SK-N-SH (cell line): ENCODE data around the gene CTAGE8. TPM values are rescaled to one million over a fixed set of nuclear protein-coding genes. Genes with fewer than 3 reads are reported as not detected.
"Not testable (repeated sequence)": the region's sequence is repeated elsewhere in the genome, so short reads cannot be mapped to it uniquely, and the experiment has no call there.

Experiments
- CTCF ChIA-PET: fragments of 300-600, 350-600 bp; formaldehyde crosslinking; extraction: SDS; loops from one replicate; lab custom pipeline; 2021; lab: Yijun Ruan, JAX
- POLR2A ChIA-PET: fragments of 350-600 bp; sonication (Branson Sonifier 250); formaldehyde crosslinking; extraction: SDS; loops from one replicate; lab custom pipeline; 2020; ENCODE audit warnings: antibody characterized with exemption, inconsistent platforms; lab: Yijun Ruan, JAX
- DNase-seq: peaks from one replicate; pipeline ENCODE4 v3.0.0; 2012
- H2AFZ ChIP-seq: fragments of 200-600 bp; sonication (generic); 2 replicates; pipeline ENCODE4 v1.8.1; 2016; ENCODE audit warnings: antibody characterized with exemption, mild to moderate bottlenecking, low read depth
- H3F3A ChIP-seq: fragments of 200-600 bp; sonication (generic); replicated peaks from 2 replicates; pipeline ENCODE3; 2016; ENCODE audit warnings: antibody characterized with exemption, mild to moderate bottlenecking; ENCODE audit not compliant: insufficient read depth
- H3K27ac ChIP-seq, 2 experiments: fragments of 200-500 bp in 1 of 2; fragments of 200-600 bp in 1 of 2; sonication (Bioruptor generic) in 1 of 2; sonication (generic), shearing (Covaris generic) in 1 of 2; 2 replicates each; pipeline versions ENCODE4 v1.5.1 to v1.6.1; 2014 to 2016; ENCODE audit warnings: low read depth in 2 of 2, inconsistent platforms in 1 of 2, low read length in 1 of 2, mild to moderate bottlenecking in 1 of 2, mixed read lengths in 1 of 2
- H3K27me3 ChIP-seq: fragments of 200-600 bp; sonication (generic), shearing (Covaris generic); 2 replicates; pipeline ENCODE4 v1.6.1; 2016; ENCODE audit warnings: mixed run types; ENCODE audit not compliant: insufficient read depth
- H3K36me3 ChIP-seq, 2 experiments: fragments of 200-500 bp in 1 of 2; fragments of 200-600 bp in 1 of 2; sonication (Bioruptor generic) in 1 of 2; sonication (generic) in 1 of 2; replicated peaks in 1 of 2; 2 replicates each; pipeline versions ENCODE3 to v1.5.1; 2014 to 2016; ENCODE audit warnings: low read length in 1 of 2, mild to moderate bottlenecking in 1 of 2; ENCODE audit not compliant: insufficient read depth in 2 of 2, control insufficient read depth in 1 of 2
- H3K4me1 ChIP-seq, 2 experiments: fragments of 200-500 bp in 1 of 2; fragments of 200-600 bp in 1 of 2; sonication (Bioruptor generic) in 1 of 2; sonication (generic), shearing (Covaris generic) in 1 of 2; 2 replicates each; pipeline versions ENCODE4 v1.5.1 to v1.6.1; 2014 to 2016; ENCODE audit warnings: low read depth in 1 of 2, low read length in 1 of 2, mixed run types in 1 of 2; ENCODE audit not compliant: insufficient read depth in 2 of 2, control insufficient read depth in 1 of 2
- H3K4me2 ChIP-seq: fragments of 200-600 bp; sonication (generic), shearing (Covaris generic); 2 replicates; pipeline ENCODE4 v1.6.1; 2017; ENCODE audit warnings: mixed run types
- H3K4me3 ChIP-seq, 2 experiments: fragments of 200-500 bp in 1 of 2; fragments of 200-600 bp in 1 of 2; sonication (Bioruptor generic) in 1 of 2; sonication (generic), shearing (Covaris generic) in 1 of 2; 2 replicates each; pipeline versions ENCODE4 v1.5.1 to v1.8.1; 2014 to 2016; ENCODE audit warnings: low read depth in 2 of 2, inconsistent platforms in 1 of 2, low read length in 1 of 2, mild to moderate bottlenecking in 1 of 2, mixed read lengths in 1 of 2, moderate library complexity in 1 of 2
- H3K79me2 ChIP-seq: fragments of 200-600 bp; sonication (generic); 2 replicates; pipeline ENCODE4 v1.8.1; 2017; ENCODE audit warnings: mild to moderate bottlenecking; ENCODE audit not compliant: insufficient read depth
- H3K9ac ChIP-seq: fragments of 200-600 bp; sonication (generic); 2 replicates; pipeline ENCODE4 v1.6.1; 2017; ENCODE audit warnings: mixed run types
- H3K9me2 ChIP-seq: fragments of 200-600 bp; sonication (generic); 2 replicates; pipeline ENCODE4 v1.6.1; 2017; ENCODE audit warnings: mixed run types
- H3K9me3 ChIP-seq: fragments of 200-600 bp; sonication (generic); 2 replicates; pipeline ENCODE4 v1.6.1; 2017; ENCODE audit warnings: mixed run types, mild to moderate bottlenecking, moderate library complexity
- H4K20me1 ChIP-seq: fragments of 200-600 bp; sonication (generic); 2 replicates; pipeline ENCODE4 v1.6.1; 2017; ENCODE audit warnings: mild to moderate bottlenecking, mixed run types; ENCODE audit not compliant: insufficient read depth
- WGBS: methylation state at CpG from one replicate; pipeline ENCODE4 v1.1.6; 2017; ENCODE audit warnings: low lambda C conversion rate; 5-methylcytosine and 5-hydroxymethylcytosine counted together
- polyA plus RNA-seq, 3 experiments: library from polyadenylated mRNA; depleted of rRNA; stranded (reverse); fragments of >200 nt; gene quantifications; 2 replicates each; pipeline ENCODE4 v1.2.3, GENCODE V29; 2012

The CTAGE8 gene
- polyA plus RNA-seq, 1 of the 3 experiments (the other 2 are of a cell fraction): not detected

GRCh38 chr7:144303607-144304006 lies 34.5 kb upstream of the CTAGE8 start:
- WGBS: no CpG with 5 or more reads among the region's 5 CpGs
- DNase-seq, H3K79me2 ChIP-seq, POLR2A ChIA-PET, H3K9me2 ChIP-seq, H4K20me1 ChIP-seq, H3K27me3 ChIP-seq, H3K4me3 ChIP-seq, H3K4me2 ChIP-seq, H3K9me3 ChIP-seq, CTCF ChIA-PET, H3K27ac ChIP-seq, H3K36me3 ChIP-seq, H3K4me1 ChIP-seq, H2AFZ ChIP-seq, H3F3A ChIP-seq, H3K9ac ChIP-seq: not testable (repeated sequence)

DNA sequence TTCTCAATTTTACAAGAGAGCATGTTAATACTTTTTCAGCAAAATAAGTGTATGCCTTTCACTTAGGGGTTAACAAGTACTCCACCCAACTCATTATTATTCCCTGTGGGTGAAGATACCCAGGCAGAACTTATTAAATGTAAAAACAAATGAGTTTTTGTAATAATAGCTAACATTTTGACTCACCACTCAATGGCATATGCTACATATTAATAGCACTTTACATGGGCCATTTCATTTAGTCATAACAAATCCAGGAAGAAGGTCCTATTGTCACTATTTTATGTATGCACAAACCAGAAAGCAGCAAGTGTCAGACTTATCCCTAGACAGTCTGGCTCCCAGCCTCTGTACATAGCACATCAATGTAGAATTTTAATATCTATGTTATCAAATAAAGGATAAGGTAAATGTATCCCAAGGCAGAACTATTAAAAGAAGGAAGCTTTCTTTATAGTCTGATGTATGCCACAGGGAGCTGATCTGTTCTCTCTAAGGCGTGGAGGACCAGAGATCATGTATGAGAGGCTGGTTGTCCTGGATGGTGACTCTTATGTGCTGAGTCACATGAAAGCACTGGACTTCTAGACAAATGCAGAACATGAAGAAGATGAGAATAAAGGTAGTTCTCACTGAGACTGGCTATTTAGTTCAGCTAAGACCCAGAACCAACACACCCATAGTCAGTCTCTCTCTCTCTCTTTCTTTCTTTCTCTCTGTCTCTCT lies 33.7 kb upstream of the CTAGE8 start:
- WGBS: no CpG with 5 or more reads among the region's 1 CpG

DNA sequence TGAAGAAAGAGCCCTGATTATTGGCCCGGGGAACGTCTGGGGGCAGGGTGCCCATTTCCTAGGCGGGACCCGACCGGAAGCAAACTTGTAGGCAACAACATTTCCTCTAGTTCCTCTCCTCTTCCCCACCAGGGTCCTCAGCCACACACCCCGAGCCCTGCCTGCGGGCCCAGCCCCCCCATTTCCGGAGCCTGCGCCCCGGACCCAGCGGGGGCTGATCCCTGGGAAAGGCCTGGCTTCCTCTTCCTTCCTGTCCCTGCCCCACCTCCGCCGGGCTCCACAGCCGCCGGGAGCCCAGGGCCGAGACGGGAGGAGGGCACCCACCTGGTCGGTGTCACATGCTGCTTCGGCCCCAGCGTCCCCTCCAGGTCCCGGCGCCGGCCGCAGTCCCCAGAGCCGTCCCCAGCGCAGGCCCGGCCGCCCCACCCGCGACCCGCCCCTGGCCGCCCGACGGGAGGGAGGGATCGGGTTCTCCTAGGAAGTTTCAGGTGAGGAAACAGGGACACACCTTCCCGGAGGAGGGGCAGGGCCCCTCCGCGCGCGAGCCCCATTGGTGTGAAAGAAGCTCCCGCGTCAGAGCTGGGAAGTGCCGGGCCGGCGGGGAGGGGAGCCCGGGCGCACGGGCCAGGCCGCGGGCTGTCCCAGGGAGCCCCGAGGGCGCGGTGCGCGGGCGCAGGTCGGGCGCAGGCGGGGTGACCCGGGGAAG lies 24.9 kb upstream of the CTAGE8 start:
- WGBS: no CpG with 5 or more reads among the region's 60 CpGs
- H3K79me2 ChIP-seq: not testable (repeated sequence)

More for the DNA sequence above, 33.7 kb upstream of the CTAGE8 start:
- H3K4me3 ChIP-seq, H4K20me1 ChIP-seq, DNase-seq, H3K9me3 ChIP-seq, H3K9ac ChIP-seq, H3F3A ChIP-seq, H3K27me3 ChIP-seq, H2AFZ ChIP-seq, H3K4me2 ChIP-seq, CTCF ChIA-PET, H3K27ac ChIP-seq, H3K79me2 ChIP-seq, H3K36me3 ChIP-seq, H3K4me1 ChIP-seq, POLR2A ChIA-PET, H3K9me2 ChIP-seq: not testable (repeated sequence)

GRCh38 chr7:144292384-144293161 lies 23.5 kb upstream of the CTAGE8 start:
- 32% methylated on average over 2 of the region's 14 CpGs for WGBS
- POLR2A ChIA-PET: not testable (repeated sequence)

More for the DNA sequence above, 24.9 kb upstream of the CTAGE8 start:
- H3K9me2 ChIP-seq, H3K4me1 ChIP-seq, H3K27me3 ChIP-seq, CTCF ChIA-PET, POLR2A ChIA-PET, H3K9me3 ChIP-seq, H3K9ac ChIP-seq, H3K4me3 ChIP-seq, H3K36me3 ChIP-seq, H3K4me2 ChIP-seq, H4K20me1 ChIP-seq, H2AFZ ChIP-seq, DNase-seq, H3K27ac ChIP-seq, H3F3A ChIP-seq: not testable (repeated sequence)

DNA sequence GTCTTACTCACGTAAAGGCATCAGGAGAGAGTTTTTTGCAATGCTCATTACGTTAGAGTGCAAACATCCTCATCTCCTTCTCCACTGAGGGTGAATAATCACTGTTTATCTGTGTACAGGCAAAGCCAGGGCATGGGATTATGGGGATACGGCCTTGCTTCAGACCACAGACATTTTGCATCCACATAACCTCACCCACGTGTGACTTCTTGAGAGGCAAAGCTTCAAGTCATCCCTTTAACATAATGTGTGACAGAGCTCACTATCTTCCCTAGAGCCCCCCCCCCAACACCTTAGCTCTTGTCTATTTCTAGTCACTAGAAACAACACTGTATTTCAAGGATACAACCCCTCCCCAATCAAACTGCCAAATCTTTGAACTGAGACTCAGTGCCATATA lies 22.5 kb upstream of the CTAGE8 start:
- H3K36me3 ChIP-seq, H3K27ac ChIP-seq, H3K4me2 ChIP-seq, H2AFZ ChIP-seq, H3K9ac ChIP-seq, POLR2A ChIA-PET, H3K4me3 ChIP-seq, H3K79me2 ChIP-seq, H3K4me1 ChIP-seq, H4K20me1 ChIP-seq, DNase-seq, H3K9me2 ChIP-seq, CTCF ChIA-PET, H3K27me3 ChIP-seq, H3K9me3 ChIP-seq, H3F3A ChIP-seq: not testable (repeated sequence)
- 25% methylated on average over 1 of the region's 4 CpGs for WGBS

More at GRCh38 chr7:144292384-144293161, 23.5 kb upstream of the CTAGE8 start:
- CTCF ChIA-PET, H4K20me1 ChIP-seq, H3K4me1 ChIP-seq, H3K9me3 ChIP-seq, H3K4me3 ChIP-seq, H3K36me3 ChIP-seq, H3K9ac ChIP-seq, H2AFZ ChIP-seq, H3K9me2 ChIP-seq, H3K79me2 ChIP-seq, H3F3A ChIP-seq, H3K27me3 ChIP-seq, H3K4me2 ChIP-seq, H3K27ac ChIP-seq, DNase-seq: not testable (repeated sequence)

GRCh38 chr7:144287171-144287784 lies 18.2 kb upstream of the CTAGE8 start:
- H3K27me3 ChIP-seq, POLR2A ChIA-PET: not testable (repeated sequence)
- WGBS: no CpG with 5 or more reads among the region's 3 CpGs

More at GRCh38 chr7:144287171-144287784, 18.2 kb upstream of the CTAGE8 start:
- H3K79me2 ChIP-seq, H3K27ac ChIP-seq, H4K20me1 ChIP-seq, H3F3A ChIP-seq, H3K4me1 ChIP-seq, H3K4me2 ChIP-seq, H3K9ac ChIP-seq, CTCF ChIA-PET, H2AFZ ChIP-seq, DNase-seq, H3K36me3 ChIP-seq, H3K9me2 ChIP-seq, H3K9me3 ChIP-seq, H3K4me3 ChIP-seq: not testable (repeated sequence)
